MM.1S (cell line): Measurements from ENCODE around the gene CNTF.

Experiments used
- DNase-seq: peaks from one replicate; pipeline ENCODE4 v3.0.0-alpha.2; 2015
- H2AFZ ChIP-seq: fragments of 300-600 bp; sonication (generic); 2 replicates; pipeline ENCODE4 v1.6.0; 2016; ENCODE audit warnings: antibody characterized with exemption, low read length
- H3F3A ChIP-seq: fragments of 300-600 bp; sonication (generic); 2 replicates; pipeline ENCODE4 v1.6.1; 2016; ENCODE audit warnings: mild to moderate bottlenecking, antibody characterized with exemption, low read length, moderate library complexity, mixed read lengths; ENCODE audit not compliant: insufficient read depth
- H3K27ac ChIP-seq: fragments of 300-600 bp; sonication (generic); 2 replicates; pipeline ENCODE4 v1.5.1; 2016; ENCODE audit warnings: mild to moderate bottlenecking, low read length
- H3K27me3 ChIP-seq: fragments of 300-600 bp; sonication (generic); replicated peaks from 2 replicates; pipeline ENCODE4 v1.6.0; 2016; ENCODE audit warnings: low read length; ENCODE audit not compliant: insufficient read depth
- H3K36me3 ChIP-seq: fragments of 300-600 bp; sonication (generic); replicated peaks from 2 replicates; pipeline ENCODE4 v1.6.1; 2016; ENCODE audit warnings: mild to moderate bottlenecking, low read length, mixed read lengths; ENCODE audit not compliant: insufficient read depth
- H3K4me1 ChIP-seq: fragments of 300-600 bp; sonication (generic); 2 replicates; pipeline ENCODE4 v1.6.1; 2016; ENCODE audit warnings: low read length, mixed read lengths
- H3K4me2 ChIP-seq: fragments of 300-600 bp; sonication (generic); 2 replicates; pipeline ENCODE4 v1.6.0; 2016; ENCODE audit warnings: low read depth, low read length
- H3K4me3 ChIP-seq: fragments of 300-600 bp; sonication (generic); 2 replicates; pipeline ENCODE4 v1.5.1; 2016; ENCODE audit warnings: low read length, mixed read lengths
- H3K79me2 ChIP-seq: fragments of 300-600 bp; sonication (generic); 2 replicates; pipeline ENCODE4 v1.6.1; 2016; ENCODE audit warnings: mixed run types, low read length, mixed read lengths
- H3K9ac ChIP-seq: fragments of 300-600 bp; sonication (generic); 2 replicates; pipeline ENCODE4 v1.6.1; 2016; ENCODE audit warnings: low read length, mixed read lengths
- H3K9me2 ChIP-seq: fragments of 300-600 bp; sonication (generic); replicated peaks from 2 replicates; pipeline ENCODE4 v1.6.1; 2016; ENCODE audit warnings: mild to moderate bottlenecking, low read length, mixed read lengths; ENCODE audit not compliant: insufficient read depth
- H3K9me3 ChIP-seq: fragments of 300-600 bp; sonication (generic); replicated peaks from 2 replicates; pipeline ENCODE4 v1.6.1; 2016; ENCODE audit warnings: mild to moderate bottlenecking, low read length, mixed read lengths; ENCODE audit not compliant: insufficient read depth
- H4K20me1 ChIP-seq: fragments of 300-600 bp; sonication (generic); 2 replicates; pipeline ENCODE4 v1.6.1; 2016; ENCODE audit warnings: mild to moderate bottlenecking, low read length, moderate library complexity, mixed read lengths; ENCODE audit not compliant: insufficient read depth
- CTCF ChIP-seq: fragments of 300-600 bp; sonication (generic); IDR thresholded peaks from 2 replicates; pipeline ENCODE4 v1.5.1; 2016; ENCODE audit warnings: antibody characterized with exemption, low read length, mixed read lengths
- EZH2 ChIP-seq: fragments of 300-600 bp; sonication (generic); optimal IDR thresholded peaks from 2 replicates; pipeline ENCODE3; 2017; ENCODE audit warnings: low read depth, mild to moderate bottlenecking, antibody characterized with exemption, low read length, mixed read lengths
- EZH2phosphoT487 ChIP-seq: fragments of 300-600 bp; sonication (generic); IDR thresholded peaks from 2 replicates; pipeline ENCODE4 v1.6.1; 2018; ENCODE audit warnings: antibody characterized with exemption, low read length

CNTF gene

DNA sequence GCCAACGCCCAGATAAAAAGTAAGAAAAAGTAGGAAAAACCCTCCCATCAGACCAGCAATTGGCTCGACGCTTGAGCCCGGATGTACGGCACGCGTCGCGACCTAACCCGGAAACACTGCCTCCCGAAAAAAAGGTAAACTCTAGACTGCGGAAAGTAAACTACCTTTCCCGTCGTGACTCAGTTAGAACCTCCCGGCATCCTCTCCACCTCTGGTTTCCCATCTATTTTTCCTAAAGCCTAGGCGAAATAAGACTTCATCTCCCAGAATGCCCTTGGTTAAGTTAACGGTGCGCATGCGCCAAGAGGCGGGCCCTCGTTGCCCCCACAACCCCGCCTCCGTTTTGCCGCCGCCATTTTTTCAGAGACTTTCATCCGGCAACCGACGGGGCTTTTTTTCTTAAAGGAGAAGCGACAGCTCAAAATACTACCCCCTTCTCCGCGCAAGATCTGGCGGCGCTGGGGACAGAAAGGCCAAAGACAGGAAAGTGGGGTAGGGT lies 44.3 kb upstream of the CNTF start:
- Histone ChIP-seq H3F3A (peaks cover 55% of the 10 kb centered on the region), H4K20me1 (0 out of 2 replicates have a peak, but pooled peaks cover 9% of the 10 kb centered on the region), H3K36me3 (peaks cover 4% of the 10 kb centered on the region; the same call in 1 of the 2 replicates), H3K79me2 (peaks cover 77% of the 10 kb centered on the region), H3K4me1 (peaks cover 24% of the 10 kb centered on the region), H3K9me3 (no peaks in the 10 kb centered on the region), H2AFZ (peak overlapping the region; percentile 21; the same call in 1 of the 2 replicates), H3K4me3 (peak overlapping the region; percentile 91), H3K27me3 (no peaks in the 10 kb centered on the region), H3K9ac (peak overlapping the region; percentile 99), H3K4me2 (peak overlapping the region; percentile 86), H3K27ac (peak overlapping the region; percentile 97), H3K9me2 (no peaks in the 10 kb centered on the region)
- peak; percentile 94 for DNase-seq
- no peak for TF ChIP-seq EZH2
- no peak for TF ChIP-seq CTCF
- no peak for TF ChIP-seq EZH2phosphoT487

- Histone ChIP-seq H4K20me1 (0 out of 2 replicates have a peak, but pooled peaks cover 9% of the 10 kb centered on the region), H3K4me1 (peaks cover 27% of the 10 kb centered on the region), H3K27me3 (no peaks in the 10 kb centered on the region), H3K9ac (peak within 1 kb of the TSS; percentile 99), H3K79me2 (peaks cover 77% of the 10 kb centered on the region), H2AFZ (peak within 1 kb of the TSS; percentile 22; the same call in 1 of the 2 replicates), H3K27ac (peak within 1 kb of the TSS; percentile 97), H3K9me3 (no peaks in the 10 kb centered on the region), H3K4me3 (peak within 1 kb of the TSS; percentile 91), H3F3A (peaks cover 50% of the 10 kb centered on the region), H3K36me3 (peaks cover 4% of the 10 kb centered on the region; the same call in 1 of the 2 replicates), H3K4me2 (peak within 1 kb of the TSS; percentile 91), H3K9me2 (no peaks in the 10 kb centered on the region)
- DNase-seq: peak; percentile 97
- no peak for TF ChIP-seq EZH2
- no peak for TF ChIP-seq EZH2phosphoT487
- no peak for TF ChIP-seq CTCF
These were observed 43.8 kb upstream of the CNTF start, which contains the start of gene ZFP91 for GRCh38 chr11:58578635-58579191. ZFP91 (plus strand) TSS chr11:58579063; CDS start chr11:58579282, 219 bp downstream.

DNA sequence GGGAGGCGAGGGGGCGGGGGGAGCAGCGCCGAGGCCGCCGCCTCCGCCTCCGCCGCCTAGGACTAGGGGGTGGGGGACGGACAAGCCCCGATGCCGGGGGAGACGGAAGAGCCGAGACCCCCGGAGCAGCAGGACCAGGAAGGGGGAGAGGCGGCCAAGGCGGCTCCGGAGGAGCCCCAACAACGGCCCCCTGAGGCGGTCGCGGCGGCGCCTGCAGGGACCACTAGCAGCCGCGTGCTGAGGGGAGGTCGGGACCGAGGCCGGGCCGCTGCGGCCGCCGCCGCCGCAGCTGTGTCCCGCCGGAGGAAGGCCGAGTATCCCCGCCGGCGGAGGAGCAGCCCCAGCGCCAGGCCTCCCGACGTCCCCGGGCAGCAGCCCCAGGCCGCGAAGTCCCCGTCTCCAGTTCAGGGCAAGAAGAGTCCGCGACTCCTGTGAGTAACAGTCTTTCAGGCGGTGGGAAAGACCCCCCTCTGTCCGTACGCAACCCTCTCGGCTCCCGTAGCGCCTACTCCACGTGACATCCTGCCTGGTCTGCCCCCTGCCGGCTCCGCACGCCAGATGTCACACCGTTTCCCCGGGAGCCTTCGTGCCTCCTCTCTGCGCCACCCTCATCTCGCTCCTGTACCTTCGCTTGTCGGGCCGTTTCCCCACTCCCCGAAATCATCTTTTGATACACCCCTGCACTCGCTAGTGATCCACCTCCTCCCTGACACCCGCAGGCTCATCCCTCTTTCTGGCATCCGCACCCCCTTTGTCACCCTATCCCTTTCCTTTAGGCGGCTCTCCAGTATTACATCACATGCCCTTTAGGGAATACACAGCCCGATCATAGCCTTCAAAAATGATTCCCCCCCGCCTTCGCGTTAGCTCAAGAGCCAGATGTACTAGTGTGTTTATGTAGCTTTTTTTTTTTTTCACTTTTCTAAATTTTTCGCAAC lies 43.0 kb upstream of the CNTF start:
- H3K9me3 ChIP-seq: no peaks in the 10 kb centered on the region
- peaks cover 77% of the 10 kb centered on the region for H3K79me2 ChIP-seq
- H2AFZ ChIP-seq: peak overlapping the region; percentile 22; the same call in 1 of the 2 replicates
- H3K27me3 ChIP-seq: no peaks in the 10 kb centered on the region
- H3F3A ChIP-seq: peaks cover 43% of the 10 kb centered on the region
- peaks cover 4% of the 10 kb centered on the region; the same call in 1 of the 2 replicates for H3K36me3 ChIP-seq
- no peaks in the 10 kb centered on the region for H3K9me2 ChIP-seq
- peak overlapping the region; percentile 98 for H3K9ac ChIP-seq
- H3K4me2 ChIP-seq: peak overlapping the region; percentile 91
- 0 out of 2 replicates have a peak, but pooled peaks cover 9% of the 10 kb centered on the region for H4K20me1 ChIP-seq
- peak overlapping the region; percentile 78 for H3K4me3 ChIP-seq
- peak; percentile 93 for DNase-seq
- peaks cover 27% of the 10 kb centered on the region for H3K4me1 ChIP-seq
- TF ChIP-seq CTCF: peak; percentile 72
- TF ChIP-seq EZH2: no peak
- peak overlapping the region; percentile 93 for H3K27ac ChIP-seq
